PFSK-1 (cell line): ENCODE results near the gene PARD3B.

Experiments used
- FOXP2 ChIP-seq: optimal IDR thresholded peaks from 2 replicates; pipeline ENCODE3; 2011; ENCODE audit warnings: borderline replicate concordance, control low read depth, inconsistent platforms; ENCODE audit not compliant: insufficient read depth; ENCODE audit errors: extremely low read length, extremely low read depth
- POLR2AphosphoS5 ChIP-seq: IDR thresholded peaks from 2 replicates; pipeline ENCODE4 v1.6.1; 2012; ENCODE audit warnings: low read depth, mild to moderate bottlenecking, control low read depth, low read length, moderate library complexity
- REST ChIP-seq, 2 experiments: IDR thresholded peaks; 2 replicates each; pipeline versions ENCODE4 v1.6.1 to v1.8.0; 2011 to 2012; ENCODE audit warnings: low read depth in 2 of 2, low read length in 2 of 2, control low read depth in 1 of 2, inconsistent platforms in 1 of 2, mild to moderate bottlenecking in 1 of 2, moderate library complexity in 1 of 2; ENCODE audit not compliant: insufficient read depth in 1 of 2
- SIN3A ChIP-seq: IDR thresholded peaks from 2 replicates; pipeline ENCODE4 v1.6.1; 2012; ENCODE audit warnings: mild to moderate bottlenecking, low read length, moderate library complexity, borderline replicate concordance; ENCODE audit not compliant: insufficient read depth
- TAF1 ChIP-seq: IDR thresholded peaks from 2 replicates; pipeline ENCODE4 v1.6.1; 2012; ENCODE audit warnings: low read length, control low read depth, borderline replicate concordance; ENCODE audit not compliant: insufficient read depth

The PARD3B gene

GRCh38 chr2:205643391-205643885 is 1098.2 kb downstream of the PARD3B start:
- no peak for TF ChIP-seq TAF1
- TF ChIP-seq POLR2AphosphoS5 = no peak
- no peak for TF ChIP-seq FOXP2
- no peak for TF ChIP-seq REST (IDR thresholded peaks at IDR 0.05; ENCODE audit: insufficient read depth in 1 of 2, low read depth in 2 of 2, low read length in 2 of 2)
- TF ChIP-seq SIN3A = no peak

- no peak for TF ChIP-seq FOXP2
- TF ChIP-seq POLR2AphosphoS5 = no peak
- no peak for TF ChIP-seq REST (IDR thresholded peaks at IDR 0.05; ENCODE audit: insufficient read depth in 1 of 2, low read depth in 2 of 2, low read length in 2 of 2)
Measured at GRCh38 chr2:205644018-205644417, 1098.7 kb downstream of the PARD3B start.

- TF ChIP-seq FOXP2 (no peak), SIN3A (no peak), REST (IDR thresholded peaks at IDR 0.05; ENCODE audit: insufficient read depth in 1 of 2, low read depth in 2 of 2, low read length in 2 of 2) (no peak), POLR2AphosphoS5 (no peak), TAF1 (no peak)
Measured at GRCh38 chr2:205646680-205647079, 1101.4 kb downstream of the PARD3B start.

GRCh38 chr2:205650450-205650849 is 1105.2 kb downstream of the PARD3B start:
- TF ChIP-seq FOXP2 (peak; percentile 86), REST (IDR thresholded peaks at IDR 0.05; ENCODE audit: insufficient read depth in 1 of 2, low read depth in 2 of 2, low read length in 2 of 2) (peak in 1 of 2 experiments; percentile 64; a peak in 3 of 4 replicates), TAF1 (no peak), SIN3A (peak; percentile 70; the same call in 1 of the 2 replicates), POLR2AphosphoS5 (peak; percentile 50)

- TF ChIP-seq FOXP2 (no peak), SIN3A (no peak), TAF1 (no peak), POLR2AphosphoS5 (no peak), REST (IDR thresholded peaks at IDR 0.05; ENCODE audit: insufficient read depth in 1 of 2, low read depth in 2 of 2, low read length in 2 of 2) (no peak)
Measured at GRCh38 chr2:205650931-205651330, 1105.7 kb downstream of the PARD3B start.
